Neuronal stem cell (in vitro differentiated cells): ENCODE data around the gene NCAN.

Source experiments
- DNase-seq: peaks from one replicate; pipeline ENCODE4 v3.0.0-alpha.2; 2013; ENCODE audit warnings: low spot score
- H2AFZ ChIP-seq: one replicate; pipeline ENCODE4 v1.6.1; 2013; ENCODE audit warnings: mild to moderate bottlenecking, low read length, inconsistent platforms
- H2AK5ac ChIP-seq: 2 replicates; pipeline ENCODE4 v1.6.1; 2013; ENCODE audit warnings: low read depth, mild to moderate bottlenecking, inconsistent platforms, low read length, moderate library complexity, mixed read lengths
- H2BK120ac ChIP-seq: 2 replicates; pipeline ENCODE4 v1.6.1; 2013; ENCODE audit warnings: low read depth, mild to moderate bottlenecking, inconsistent platforms, low read length, moderate library complexity, mixed read lengths
- H2BK12ac ChIP-seq: one replicate; pipeline ENCODE4 v1.6.1; 2013; ENCODE audit warnings: low read length, inconsistent platforms
- H2BK15ac ChIP-seq: 2 replicates; pipeline ENCODE4 v1.6.1; 2013; ENCODE audit warnings: mild to moderate bottlenecking, low read length, inconsistent platforms, mixed read lengths
- H2BK5ac ChIP-seq: one replicate; pipeline ENCODE4 v1.6.1; 2013; ENCODE audit warnings: inconsistent platforms, mild to moderate bottlenecking, low read length, moderate library complexity
- H3K14ac ChIP-seq: one replicate; pipeline ENCODE4 v1.6.1; 2013; ENCODE audit warnings: low read length, inconsistent platforms
- H3K18ac ChIP-seq: 2 replicates; pipeline ENCODE4 v1.6.1; 2013; ENCODE audit warnings: low read length, inconsistent platforms
- H3K23ac ChIP-seq: 2 replicates; pipeline ENCODE4 v1.6.1; 2013; ENCODE audit warnings: low read depth, mild to moderate bottlenecking, mixed read lengths, low read length, inconsistent platforms; ENCODE audit not compliant: poor library complexity
- H3K27ac ChIP-seq: replicated peaks from 3 replicates; pipeline ENCODE4 v1.5.1; 2013; ENCODE audit warnings: low read length, inconsistent platforms
- H3K27me3 ChIP-seq, 3 experiments: 2 replicates each; pipeline ENCODE4 v1.6.1; 2013; ENCODE audit warnings: low read length in 3 of 3, mild to moderate bottlenecking in 2 of 3, inconsistent platforms in 1 of 3, low read depth in 1 of 3, mixed read lengths in 1 of 3, moderate library complexity in 1 of 3; ENCODE audit not compliant: control insufficient read depth in 3 of 3, insufficient read depth in 3 of 3
- H3K36me3 ChIP-seq, 2 donors: replicated peaks in 1 of 2; 2 replicates each; pipeline ENCODE4 v1.6.1; 2013; ENCODE audit warnings: low read length in 2 of 2; ENCODE audit not compliant: control insufficient read depth in 2 of 2, insufficient read depth in 2 of 2
- H3K4ac ChIP-seq: 2 replicates; pipeline ENCODE4 v1.6.1; 2013; ENCODE audit warnings: inconsistent platforms, mild to moderate bottlenecking, low read length, moderate library complexity
- H3K4me1 ChIP-seq, 2 donors: 1 replicate in 1 of 2; 2 replicates in 1 of 2; pipeline ENCODE4 v1.6.1; 2013; ENCODE audit warnings: low read length in 2 of 2, low read depth in 1 of 2; ENCODE audit not compliant: control insufficient read depth in 2 of 2, insufficient read depth in 1 of 2
- H3K4me2 ChIP-seq: one replicate; pipeline ENCODE4 v1.6.1; 2013; ENCODE audit warnings: mild to moderate bottlenecking, low read length, inconsistent platforms; ENCODE audit not compliant: insufficient read depth, poor library complexity, severe bottlenecking
- H3K4me3 ChIP-seq, 2 donors: 2 replicates each; pipeline ENCODE4 v1.5.1; 2013; ENCODE audit warnings: low read length in 2 of 2, mild to moderate bottlenecking in 2 of 2, inconsistent platforms in 1 of 2, moderate library complexity in 1 of 2
- H3K79me1 ChIP-seq: one replicate; pipeline ENCODE4 v1.6.1; 2013; ENCODE audit warnings: low read depth, mild to moderate bottlenecking, inconsistent platforms, low read length, moderate library complexity
- H3K9ac ChIP-seq: one replicate; pipeline ENCODE4 v1.6.1; 2013; ENCODE audit warnings: mild to moderate bottlenecking, low read depth, low read length, inconsistent platforms; ENCODE audit not compliant: poor library complexity
- H3K9me3 ChIP-seq, 2 donors: replicated peaks in 1 of 2; 2 replicates each; pipeline versions ENCODE3 to v1.6.1; 2013; ENCODE audit warnings: low read length in 2 of 2, mild to moderate bottlenecking in 2 of 2, inconsistent platforms in 1 of 2, low read depth in 1 of 2, mixed read lengths in 1 of 2, moderate library complexity in 1 of 2; ENCODE audit not compliant: control insufficient read depth in 2 of 2, insufficient read depth in 1 of 2
- H4K8ac ChIP-seq: one replicate; pipeline ENCODE4 v1.6.1; 2013; ENCODE audit warnings: low read depth, mild to moderate bottlenecking, inconsistent platforms, low read length, moderate library complexity
- H4K91ac ChIP-seq: one replicate; pipeline ENCODE4 v1.6.1; 2013; ENCODE audit warnings: low read length, low read depth, mild to moderate bottlenecking, inconsistent platforms; ENCODE audit not compliant: poor library complexity
- WGBS, 2 donors: extraction: QIAGEN DNeasy Blood & Tissue Kit; methylation state at CpG; one replicate each; pipeline ENCODE4 v1.1.7; 2013; ENCODE audit warnings: missing lambda C conversion rate in 2 of 2, mixed read lengths in 1 of 2; ENCODE audit not compliant: insufficient read length in 2 of 2, insufficient replicate concordance in 1 of 2; ENCODE audit errors: extremely low coverage in 2 of 2; 5-methylcytosine and 5-hydroxymethylcytosine counted together

NCAN gene

GRCh38 chr19:19269952-19270694 is 58.4 kb downstream of the NCAN start:
- Histone ChIP-seq H3K4ac (no peak overlapping the region), H3K23ac (no peak overlapping the region), H3K4me3 (no peak overlapping the region), H3K18ac (no peak overlapping the region), H2AFZ (no peak overlapping the region), H2BK120ac (no peak overlapping the region), H3K79me1 (no peaks in the 10 kb centered on the region), H3K27ac (no peak overlapping the region), H4K8ac (no peak overlapping the region), H3K4me1 (peaks cover 5% of the 10 kb centered on the region in 2 donors), H3K14ac (no peak overlapping the region), H3K27me3 (no peaks in the 10 kb centered on the region), H2BK15ac (no peak overlapping the region), H2BK5ac (no peak overlapping the region), H2AK5ac (peak overlapping the region; percentile 41), H2BK12ac (no peak overlapping the region), H3K9me3 (no peaks in the 10 kb centered on the region), H3K36me3 (peaks cover 2 to 5% of the 10 kb centered on the region in 2 donors), H3K4me2 (no peak overlapping the region), H3K9ac (no peak overlapping the region), H4K91ac (no peak overlapping the region)
- DNase-seq, result no peak
- no CpG with 5 or more reads among the region's 18 CpGs for WGBS, 2 donors

- no peaks in the 10 kb centered on the region for H3K9me3 ChIP-seq
- no peak overlapping the region for H2BK120ac ChIP-seq
- no CpG with 5 or more reads among the region's 8 CpGs for WGBS, 2 donors
- no peak overlapping the region for H2BK5ac ChIP-seq
- no peak overlapping the region for H3K9ac ChIP-seq
- no peak for DNase-seq
- no peak overlapping the region for H3K14ac ChIP-seq
- no peak overlapping the region for H2BK15ac ChIP-seq
- no peak overlapping the region for H4K91ac ChIP-seq
- no peak overlapping the region for H3K4me2 ChIP-seq
- H2AFZ ChIP-seq, result no peak overlapping the region
- H3K36me3 ChIP-seq, result peaks cover 5 to 13% of the 10 kb centered on the region in 2 donors
- H2AK5ac ChIP-seq, result peak overlapping the region; percentile 83
- no peak overlapping the region for H2BK12ac ChIP-seq
- peaks cover 5% of the 10 kb centered on the region in 2 donors for H3K4me1 ChIP-seq
- no peaks in the 10 kb centered on the region for H3K27me3 ChIP-seq
- H3K4me3 ChIP-seq, result no peak overlapping the region
- H3K18ac ChIP-seq, result no peak overlapping the region
- H3K23ac ChIP-seq, result no peak overlapping the region
- no peak overlapping the region for H4K8ac ChIP-seq
- H3K27ac ChIP-seq, result no peak overlapping the region
- H3K4ac ChIP-seq, result no peak overlapping the region
- no peaks in the 10 kb centered on the region for H3K79me1 ChIP-seq
These were observed 59.2 kb downstream of the NCAN start for GRCh38 chr19:19270749-19271571.

GRCh38 chr19:19271828-19272599 is 60.3 kb downstream of the NCAN start:
- peak overlapping the region; percentile 98 for H3K18ac ChIP-seq
- no peak overlapping the region for H4K8ac ChIP-seq
- H2BK12ac ChIP-seq, result no peak overlapping the region
- H2BK120ac ChIP-seq, result no peak overlapping the region
- peak overlapping the region; percentile 49 to 87 for H3K4me3 ChIP-seq
- H3K27me3 ChIP-seq, result no peaks in the 10 kb centered on the region
- no peak overlapping the region for H3K9ac ChIP-seq
- DNase-seq, result no peak
- H4K91ac ChIP-seq, result no peak overlapping the region
- H3K4me1 ChIP-seq, result peaks cover 0 to 5% of the 10 kb centered on the region in 2 donors
- peaks cover 11 to 23% of the 10 kb centered on the region in 2 donors for H3K36me3 ChIP-seq
- no peaks in the 10 kb centered on the region for H3K79me1 ChIP-seq
- H2AK5ac ChIP-seq, result peak overlapping the region; percentile 89
- peak overlapping the region; percentile 53 for H3K4ac ChIP-seq
- no CpG with 5 or more reads among the region's 8 CpGs for WGBS, 2 donors
- H3K4me2 ChIP-seq, result peak overlapping the region; percentile 56
- H3K14ac ChIP-seq, result no peak overlapping the region
- peak overlapping the region; percentile 73 for H3K23ac ChIP-seq
- H3K9me3 ChIP-seq, result no peaks in the 10 kb centered on the region
- peak overlapping the region; percentile 43 for H2BK15ac ChIP-seq
- H3K27ac ChIP-seq, result no peak overlapping the region
- peak overlapping the region; percentile 90 for H2BK5ac ChIP-seq
- H2AFZ ChIP-seq, result peak overlapping the region; percentile 91
